ENCODE measurements around the gene GLYR1.

GRCh38 chr16:4790261-4790660, 56.8 kb downstream of the GLYR1 start:
- TF ChIP-seq CTCF (IDR thresholded peaks at IDR 0.05; ENCODE audit: low read length) (no peak), EZH2 (IDR thresholded peaks at IDR 0.05; ENCODE audit: borderline replicate concordance, low read length) (no peak)

All from OCI-LY1 (cell line).